Middle frontal gyrus (tissue), 1 donor: Measurements from ENCODE around the gene SPANXC.
"Not testable (repeated sequence)": the region's sequence is repeated elsewhere in the genome, so short reads cannot be mapped to it uniquely, and the experiment has no call there.

Experiments used
- DNase-seq: peaks from one replicate; pipeline ENCODE4 v3.0.0-alpha.2; 2015; ENCODE audit warnings: low spot score; ENCODE audit errors: extremely low spot score

Gene SPANXC

GRCh38 chrX:141242417-141242816 is at the start of gene SPANXC:
Gene SPANXC, minus strand, starts transcription at chrX:141242517. Its CDS starts 60 bp downstream, at chrX:141242457.
- DNase-seq = not testable (repeated sequence)

GRCh38 chrX:141279476-141279875 is 37.2 kb upstream of the SPANXC start:
- DNase-seq = no peak

- DNase-seq = no peak
These were observed 36.0 kb upstream of the SPANXC start for GRCh38 chrX:141278306-141278705.

GRCh38 chrX:141258080-141258479 is 15.8 kb upstream of the SPANXC start:
- no peak for DNase-seq

- DNase-seq = no peak
These were observed 20.7 kb downstream of the SPANXC start for GRCh38 chrX:141221611-141222010.

GRCh38 chrX:141220342-141221008 is 21.8 kb downstream of the SPANXC start:
- no peak for DNase-seq

GRCh38 chrX:141214196-141214595 is 28.1 kb downstream of the SPANXC start:
- no peak for DNase-seq

- no peak for DNase-seq
These were observed 40.4 kb downstream of the SPANXC start for GRCh38 chrX:141201962-141202361.
